GM12873 (cell line): ENCODE measurements around the gene HKDC1.

Experiments
- TF ChIP-seq, protein P1 (sequence below): IDR thresholded peaks from 2 replicates; pipeline ENCODE4 v1.5.1; 2012; ENCODE audit warnings: low read depth, mild to moderate bottlenecking, moderate library complexity, low read length, control low read depth; ENCODE audit not compliant: insufficient read depth; ENCODE audit errors: missing control alignments

The HKDC1 gene

DNA sequence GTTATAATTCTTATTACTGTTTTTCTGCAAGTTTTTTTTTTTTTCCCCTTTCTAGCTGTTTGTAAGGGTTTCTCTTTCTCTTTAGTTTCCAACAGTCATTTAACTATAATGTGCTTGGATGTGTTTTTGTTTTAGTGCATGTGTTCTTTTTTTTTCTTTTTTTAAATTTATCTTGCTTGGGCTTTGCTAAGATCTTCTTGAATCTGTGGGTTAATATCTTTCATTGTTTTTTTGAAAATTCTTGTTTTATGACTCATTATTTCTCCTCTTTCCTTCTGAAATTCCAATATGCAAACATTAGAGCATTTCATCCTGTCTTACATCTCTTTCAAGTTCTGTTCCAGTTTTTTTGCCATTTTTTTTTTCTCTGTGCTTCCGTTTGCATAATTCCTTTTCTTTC, 52.5 kb downstream of the HKDC1 start:
- TF ChIP-seq, protein P1, sequence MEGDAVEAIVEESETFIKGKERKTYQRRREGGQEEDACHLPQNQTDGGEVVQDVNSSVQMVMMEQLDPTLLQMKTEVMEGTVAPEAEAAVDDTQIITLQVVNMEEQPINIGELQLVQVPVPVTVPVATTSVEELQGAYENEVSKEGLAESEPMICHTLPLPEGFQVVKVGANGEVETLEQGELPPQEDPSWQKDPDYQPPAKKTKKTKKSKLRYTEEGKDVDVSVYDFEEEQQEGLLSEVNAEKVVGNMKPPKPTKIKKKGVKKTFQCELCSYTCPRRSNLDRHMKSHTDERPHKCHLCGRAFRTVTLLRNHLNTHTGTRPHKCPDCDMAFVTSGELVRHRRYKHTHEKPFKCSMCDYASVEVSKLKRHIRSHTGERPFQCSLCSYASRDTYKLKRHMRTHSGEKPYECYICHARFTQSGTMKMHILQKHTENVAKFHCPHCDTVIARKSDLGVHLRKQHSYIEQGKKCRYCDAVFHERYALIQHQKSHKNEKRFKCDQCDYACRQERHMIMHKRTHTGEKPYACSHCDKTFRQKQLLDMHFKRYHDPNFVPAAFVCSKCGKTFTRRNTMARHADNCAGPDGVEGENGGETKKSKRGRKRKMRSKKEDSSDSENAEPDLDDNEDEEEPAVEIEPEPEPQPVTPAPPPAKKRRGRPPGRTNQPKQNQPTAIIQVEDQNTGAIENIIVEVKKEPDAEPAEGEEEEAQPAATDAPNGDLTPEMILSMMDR = no peak

DNA sequence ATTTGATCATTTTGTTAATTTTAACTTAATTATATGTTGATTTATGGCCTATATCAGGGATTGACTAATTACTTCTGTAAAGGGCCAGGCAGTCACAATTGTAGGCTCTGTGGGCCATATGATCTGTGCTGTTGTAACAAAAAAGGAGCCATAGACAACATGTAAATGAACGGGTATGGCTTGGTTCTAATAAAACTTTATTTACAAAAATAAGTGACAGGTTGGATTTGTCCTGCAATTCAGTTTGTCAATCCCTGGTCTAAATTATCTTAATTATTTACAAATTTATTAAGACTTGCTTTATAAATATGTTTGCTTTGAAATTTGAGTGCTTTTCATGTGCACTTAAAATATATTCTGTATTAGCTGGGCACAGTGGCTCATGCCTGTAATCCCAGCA, 55.3 kb downstream of the HKDC1 start:
- TF ChIP-seq, protein P1 = no peak

DNA sequence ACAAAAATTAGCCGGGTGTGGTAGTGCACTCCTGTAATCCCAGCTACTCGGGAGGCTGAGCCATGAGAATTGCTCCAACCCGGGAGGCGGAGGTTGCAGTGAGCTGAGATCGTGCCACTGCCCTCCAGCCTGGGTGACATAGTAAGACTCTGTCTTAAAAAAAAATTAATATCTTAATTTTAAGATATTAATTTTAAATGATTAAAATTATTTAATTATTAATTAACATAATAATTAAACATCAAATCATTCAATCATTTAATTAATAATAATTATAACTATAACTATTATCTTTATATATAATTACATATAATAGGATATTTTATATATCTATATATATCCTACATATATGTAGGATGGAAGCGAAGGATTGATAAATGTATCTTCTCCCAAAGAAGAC, 56.4 kb downstream of the HKDC1 start:
- TF ChIP-seq, protein P1 = no peak

DNA sequence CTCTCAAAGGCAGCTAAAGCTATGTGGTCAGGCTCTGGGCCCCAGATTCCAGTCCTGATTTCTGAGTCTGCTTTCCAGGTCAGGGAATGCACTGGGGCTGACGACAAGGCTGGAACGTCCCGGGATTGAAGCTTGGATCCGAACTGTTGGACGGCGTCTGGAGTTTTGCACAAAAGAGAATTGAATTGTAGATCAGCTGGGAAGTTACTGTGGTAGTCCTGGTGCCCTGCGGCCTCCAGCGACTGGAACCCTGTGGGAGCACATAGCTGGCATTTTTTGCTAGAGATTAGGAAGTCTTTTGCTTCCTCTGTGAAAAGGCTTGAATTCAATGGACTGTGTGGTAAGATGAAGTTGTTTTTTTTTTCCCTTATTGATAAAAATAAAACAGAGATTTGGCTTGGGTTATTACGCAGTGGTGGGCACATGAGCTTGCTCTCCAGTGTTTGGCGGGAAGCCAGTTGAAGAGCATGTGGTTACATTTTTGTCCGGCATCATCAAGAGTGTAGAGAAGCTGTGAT, 58.4 kb downstream of the HKDC1 start, which contains the start of gene HK1:
Gene HK1, plus strand, starts transcription at position 51 of the 518 bp plus-strand sequence.
- TF ChIP-seq, protein P1 = no peak

DNA sequence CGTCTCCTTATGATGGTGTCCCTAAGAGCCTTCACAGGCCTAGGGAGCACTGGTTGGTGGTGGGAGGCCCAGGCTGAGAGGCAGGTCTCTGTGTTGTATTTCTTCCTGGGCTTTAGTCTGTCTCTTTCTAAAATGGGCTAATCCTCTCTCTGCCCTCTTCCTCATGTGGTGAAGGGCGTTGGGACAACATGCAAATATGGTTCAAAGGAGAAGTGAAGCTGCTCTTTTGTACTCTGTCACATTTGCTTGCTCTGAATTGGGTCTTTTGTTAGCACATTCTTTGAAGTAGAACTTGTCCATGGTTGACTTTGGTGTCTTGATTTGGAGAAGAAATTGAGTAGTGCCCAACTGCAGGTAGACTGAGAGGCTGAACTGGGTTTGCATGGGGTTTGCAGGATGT, 59.0 kb downstream of the HKDC1 start:
- TF ChIP-seq, protein P1 = no peak

DNA sequence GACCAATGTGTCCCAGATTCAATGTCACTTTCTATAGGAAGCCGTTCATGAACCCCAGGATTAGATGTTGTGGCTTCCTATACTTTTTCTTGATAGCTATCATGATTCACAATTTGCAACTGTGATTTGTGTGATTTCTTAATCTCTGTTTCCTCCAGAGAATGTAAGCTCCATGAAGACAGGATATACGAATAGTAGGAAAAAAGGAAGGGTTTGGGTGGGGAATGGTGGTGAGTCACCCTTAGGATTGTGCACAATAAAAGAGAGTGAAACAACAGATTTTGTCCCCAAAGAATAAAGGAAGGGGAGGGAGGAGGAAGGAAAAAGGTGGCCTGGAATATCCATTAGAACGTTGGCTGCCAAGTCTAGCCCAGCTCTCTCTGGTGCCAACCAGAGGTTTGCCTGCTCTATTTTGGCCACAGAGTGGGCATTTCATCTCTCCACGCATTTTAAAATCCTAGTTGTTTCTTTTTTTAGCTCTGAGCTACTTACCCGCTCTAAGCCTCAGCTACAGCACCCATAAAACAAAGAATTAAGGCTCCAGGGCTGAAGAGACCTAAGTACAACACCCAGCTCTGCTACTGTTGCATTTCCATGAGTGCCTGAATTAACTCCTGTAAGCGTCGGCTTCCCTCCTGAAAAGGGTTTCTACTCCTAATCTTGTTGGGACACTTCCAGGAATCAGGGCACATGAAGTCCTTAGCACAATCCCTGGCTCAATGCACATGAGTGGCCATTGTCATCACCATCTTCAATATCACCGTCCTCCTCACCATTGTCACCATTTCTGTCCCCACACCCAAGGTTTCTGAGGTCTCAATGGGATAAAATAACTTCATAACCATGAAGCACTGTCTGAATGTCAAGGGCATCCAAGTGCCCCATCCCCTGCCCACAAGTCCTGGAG, 61.6 kb downstream of the HKDC1 start:
- TF ChIP-seq, protein P1 = no peak

DNA sequence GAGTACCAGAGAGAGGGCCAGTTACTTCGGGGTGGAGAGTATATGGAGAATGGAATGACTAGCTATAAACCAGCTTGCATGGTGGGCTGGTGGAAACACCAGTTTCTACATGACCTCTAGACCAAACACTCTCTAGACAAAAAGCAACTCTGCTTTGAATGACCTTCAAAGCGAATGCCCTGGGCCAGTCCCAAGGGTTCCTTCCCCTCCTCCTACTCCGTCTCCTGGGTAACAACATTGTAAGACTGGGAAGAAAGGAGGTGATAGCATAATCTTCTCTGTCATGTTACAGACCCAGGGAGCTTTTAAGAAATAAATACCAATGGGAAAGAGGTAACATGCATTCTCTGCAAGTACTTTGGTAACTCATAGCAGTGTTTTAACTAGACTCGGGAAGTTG, 65.6 kb downstream of the HKDC1 start:
- TF ChIP-seq, protein P1 = no peak
